Epithelial cell of umbilical artery (primary cell): ENCODE data around the gene ADGRB3. TPM values are rescaled to one million over a fixed set of nuclear protein-coding genes. Genes with fewer than 3 reads are reported as not detected.

Source experiments
- total RNA-seq: library from RNA; depleted of rRNA; stranded (reverse); fragments of >200 nt; gene quantifications from 2 replicates; pipeline ENCODE4 v1.2.3, GENCODE V29; 2014

The ADGRB3 gene
- under 0.01 TPM in 2 replicates for total RNA-seq

DNA sequence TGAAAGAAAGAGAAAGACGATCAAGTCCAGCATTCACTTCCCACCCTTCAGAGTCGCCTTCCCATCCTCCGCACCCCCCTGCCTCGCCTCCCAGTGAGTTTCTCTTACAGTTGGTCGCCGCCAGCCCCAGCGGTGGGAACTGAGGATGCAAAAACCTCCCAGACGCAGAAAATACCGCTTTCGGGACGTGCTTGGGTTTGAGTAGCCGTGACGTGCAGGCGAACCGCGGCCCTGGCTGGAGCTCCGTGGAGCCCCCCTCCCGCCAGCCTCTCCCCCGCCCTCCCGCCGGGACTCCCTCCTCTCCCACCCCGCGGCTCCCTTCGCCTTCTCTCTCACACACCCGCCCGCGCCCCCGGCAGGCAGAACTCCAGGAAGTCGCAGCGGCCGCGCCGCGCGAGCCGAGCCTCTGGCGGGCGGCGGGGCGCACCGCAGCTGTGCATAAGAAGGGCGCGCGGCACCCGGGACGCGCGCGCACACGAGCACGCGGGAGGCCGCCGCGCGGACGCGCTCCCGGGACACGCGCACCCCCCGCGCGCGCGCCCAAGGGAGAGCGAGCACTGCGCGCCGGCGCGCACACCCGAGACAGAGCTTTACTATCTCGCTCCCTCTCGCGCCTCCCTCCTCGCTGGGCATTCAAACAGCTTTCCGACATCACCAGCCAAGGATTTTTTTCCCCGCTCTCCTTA, at the start of gene ADGRB3:
Gene ADGRB3 (plus strand): TSS at position 557 of the 686 bp plus-strand sequence. CDS start 3,394 bp downstream, outside the sequence.

